ENCODE data around the gene SLC5A11. TPM values are rescaled to one million over a fixed set of nuclear protein-coding genes. Genes with fewer than 3 reads are reported as not detected.

The SLC5A11 gene
- polyA plus RNA-seq, 1 donor (not counting 4 experiments of a cell fraction or from before 2014, with no cell fraction given): 0.07 TPM

DNA sequence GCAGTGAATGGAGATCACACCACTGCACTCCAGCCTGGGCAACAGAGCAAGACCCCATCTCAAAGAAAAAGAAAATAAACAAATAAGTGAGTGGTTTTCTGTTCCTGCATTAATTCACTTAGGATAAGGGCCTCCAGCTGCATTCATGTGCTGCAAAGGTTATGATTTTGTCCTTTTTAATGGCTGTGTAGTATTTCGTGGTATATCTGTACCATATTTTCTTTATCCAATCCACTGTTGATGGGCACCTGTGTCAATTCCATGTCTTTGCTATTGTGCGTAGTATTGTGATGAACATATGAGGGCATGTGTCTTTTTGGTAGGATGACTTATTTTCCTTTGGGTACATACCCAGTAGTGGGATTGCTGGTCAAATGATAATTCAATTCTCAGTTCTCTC, 33.9 kb downstream of the SLC5A11 start:
- Histone ChIP-seq H3K27me3 (ENCODE audit: control insufficient read depth, extremely low read depth, insufficient read depth, low read length) (no peaks in the 10 kb centered on the region), H3K4me2 (ENCODE audit: control insufficient read depth, extremely low read depth, insufficient read depth, low read depth, low read length) (no peak overlapping the region), H3K9me3 (ENCODE audit: control insufficient read depth, low read depth, low read length) (no peaks in the 10 kb centered on the region), H3K4me1 (ENCODE audit: control insufficient read depth, extremely low read depth, insufficient read depth, low read length) (no peaks in the 10 kb centered on the region), H2AFZ (ENCODE audit: control insufficient read depth, low read length) (no peak overlapping the region), H4K20me1 (ENCODE audit: control insufficient read depth, extremely low read depth, insufficient read depth, low read length) (no peaks in the 10 kb centered on the region), H3K27ac (ENCODE audit: control insufficient read depth, insufficient read depth, low read length) (no peak overlapping the region), H3K9ac (ENCODE audit: control insufficient read depth, extremely low read depth, insufficient read depth, low read length) (no peak overlapping the region), H3K36me3 (ENCODE audit: control insufficient read depth in 2 of 2, extremely low read depth in 1 of 2, insufficient read depth in 2 of 2, low read length in 2 of 2) (no peaks in the 10 kb centered on the region), H3K4me3 (ENCODE audit: control insufficient read depth in 2 of 3, extremely low read depth in 1 of 3, insufficient read depth in 2 of 3, low read depth in 1 of 3, low read length in 3 of 3) (no peak overlapping the region), H3K9me1 (ENCODE audit: control insufficient read depth, extremely low read depth, insufficient read depth, low read length) (no peaks in the 10 kb centered on the region), H3K79me2 (ENCODE audit: control insufficient read depth, insufficient read depth, low read length) (no peaks in the 10 kb centered on the region)
- DNase-seq (ENCODE audit: low read depth, low spot score): no peak
- FAIRE-seq: no peak
- TF ChIP-seq, protein P1, sequence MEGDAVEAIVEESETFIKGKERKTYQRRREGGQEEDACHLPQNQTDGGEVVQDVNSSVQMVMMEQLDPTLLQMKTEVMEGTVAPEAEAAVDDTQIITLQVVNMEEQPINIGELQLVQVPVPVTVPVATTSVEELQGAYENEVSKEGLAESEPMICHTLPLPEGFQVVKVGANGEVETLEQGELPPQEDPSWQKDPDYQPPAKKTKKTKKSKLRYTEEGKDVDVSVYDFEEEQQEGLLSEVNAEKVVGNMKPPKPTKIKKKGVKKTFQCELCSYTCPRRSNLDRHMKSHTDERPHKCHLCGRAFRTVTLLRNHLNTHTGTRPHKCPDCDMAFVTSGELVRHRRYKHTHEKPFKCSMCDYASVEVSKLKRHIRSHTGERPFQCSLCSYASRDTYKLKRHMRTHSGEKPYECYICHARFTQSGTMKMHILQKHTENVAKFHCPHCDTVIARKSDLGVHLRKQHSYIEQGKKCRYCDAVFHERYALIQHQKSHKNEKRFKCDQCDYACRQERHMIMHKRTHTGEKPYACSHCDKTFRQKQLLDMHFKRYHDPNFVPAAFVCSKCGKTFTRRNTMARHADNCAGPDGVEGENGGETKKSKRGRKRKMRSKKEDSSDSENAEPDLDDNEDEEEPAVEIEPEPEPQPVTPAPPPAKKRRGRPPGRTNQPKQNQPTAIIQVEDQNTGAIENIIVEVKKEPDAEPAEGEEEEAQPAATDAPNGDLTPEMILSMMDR (optimal IDR thresholded peaks at IDR 0.05 in 1 of 3, IDR thresholded peaks at IDR 0.05 in 1 of 3, conservative IDR thresholded peaks at IDR 0.05 in 1 of 3; ENCODE audit: extremely low read depth in 1 of 3, insufficient read depth in 2 of 3, low read length in 3 of 3): no peak
- no peak for TF ChIP-seq EZH2 (IDR thresholded peaks at IDR 0.05; ENCODE audit: low read length)
- dilution Hi-C loops (cut with MboI; ENCODE audit: extremely low pct_ligation_motif_present, low sequenced_read_pairs): no loop called here

- no peaks in the 10 kb centered on the region for H3K4me1 ChIP-seq (ENCODE audit: control insufficient read depth, extremely low read depth, insufficient read depth, low read length)
- FAIRE-seq (no peak), DNase-seq (ENCODE audit: low read depth, low spot score) (no peak)
- H3K9ac ChIP-seq (ENCODE audit: control insufficient read depth, extremely low read depth, insufficient read depth, low read length): no peak overlapping the region
- no peaks in the 10 kb centered on the region for H4K20me1 ChIP-seq (ENCODE audit: control insufficient read depth, extremely low read depth, insufficient read depth, low read length)
- H2AFZ ChIP-seq (ENCODE audit: control insufficient read depth, low read length): no peak overlapping the region
- no peak overlapping the region for H3K4me2 ChIP-seq (ENCODE audit: control insufficient read depth, extremely low read depth, insufficient read depth, low read depth, low read length)
- no peak overlapping the region for H3K4me3 ChIP-seq (ENCODE audit: control insufficient read depth in 2 of 3, extremely low read depth in 1 of 3, insufficient read depth in 2 of 3, low read depth in 1 of 3, low read length in 3 of 3)
- no peaks in the 10 kb centered on the region for H3K36me3 ChIP-seq (ENCODE audit: control insufficient read depth in 2 of 2, extremely low read depth in 1 of 2, insufficient read depth in 2 of 2, low read length in 2 of 2)
- H3K27me3 ChIP-seq (ENCODE audit: control insufficient read depth, extremely low read depth, insufficient read depth, low read length): no peaks in the 10 kb centered on the region
- TF ChIP-seq, protein P1 (optimal IDR thresholded peaks at IDR 0.05 in 1 of 3, IDR thresholded peaks at IDR 0.05 in 1 of 3, conservative IDR thresholded peaks at IDR 0.05 in 1 of 3; ENCODE audit: extremely low read depth in 1 of 3, insufficient read depth in 2 of 3, low read length in 3 of 3): no peak
- TF ChIP-seq EZH2 (IDR thresholded peaks at IDR 0.05; ENCODE audit: low read length): no peak
- dilution Hi-C loops (cut with MboI; ENCODE audit: extremely low pct_ligation_motif_present, low sequenced_read_pairs): no loop called here
- no peaks in the 10 kb centered on the region for H3K9me1 ChIP-seq (ENCODE audit: control insufficient read depth, extremely low read depth, insufficient read depth, low read length)
- no peak overlapping the region for H3K27ac ChIP-seq (ENCODE audit: control insufficient read depth, insufficient read depth, low read length)
- no peaks in the 10 kb centered on the region for H3K79me2 ChIP-seq (ENCODE audit: control insufficient read depth, insufficient read depth, low read length)
- no peaks in the 10 kb centered on the region for H3K9me3 ChIP-seq (ENCODE audit: control insufficient read depth, low read depth, low read length)
These were observed 38.0 kb downstream of the SLC5A11 start for GRCh38 chr16:24883714-24884151.

Measured in keratinocyte (primary cell).